ENCODE data around the gene DOCK2. TPM values are rescaled to one million over a fixed set of nuclear protein-coding genes. Genes with fewer than 3 reads are reported as not detected.

DOCK2 gene
- total and polyA plus RNA-seq, 2 of the 8 experiments (the other 6 are each of a cell fraction or from before 2014, with no cell fraction given): 3.9 to 5.7 TPM

- WGBS, 2 experiments (ENCODE audit: extremely low coverage in 1 of 2, insufficient coverage in 1 of 2, insufficient read length in 1 of 2, insufficient replicate concordance in 2 of 2, low coverage in 1 of 2, low lambda C conversion rate in 2 of 2, missing lambda C conversion rate in 1 of 2): 96% methylated on average over 2 of the region's 2 CpGs; no CpG with 5 or more reads in 1 of the 2 experiments
- no peak overlapping the region for H3K14ac ChIP-seq (ENCODE audit: insufficient read length)
- FAIRE-seq (no peak), DNase-seq (ENCODE audit: low read depth in 1 of 2, low spot score in 2 of 2) (no peak)
- H4K8ac ChIP-seq (ENCODE audit: extremely low read depth, insufficient read depth, low read length): no peak overlapping the region
- H3K79me1 ChIP-seq (ENCODE audit: low read depth, low read length): no peaks in the 10 kb centered on the region
- no peak overlapping the region for H2BK120ac ChIP-seq (replicated peaks; ENCODE audit: low read depth, low read length)
- ChIA-PET CTCF (ENCODE audit: partially characterized antibody) (interaction anchor here (0.6 kb wide), 1 partner anchor 17 kb away, joined by 3 read pairs; no protein-coding TSS in a partner anchor), POLR2A (ENCODE audit: partially characterized antibody) (no interaction called here)
- no peak overlapping the region for H3K9ac ChIP-seq (replicated peaks in 1 of 4; ENCODE audit: extremely low read depth in 1 of 4, low read depth in 3 of 4, low read length in 3 of 4)
- no peak overlapping the region for H2BK20ac ChIP-seq (ENCODE audit: low read length)
- H3K36me3 ChIP-seq (ENCODE audit: control insufficient read depth in 2 of 4, insufficient read depth in 4 of 4, low read length in 3 of 4): no peaks in the 10 kb centered on the region; a peak in 1 of 8 replicates
- no peak overlapping the region for H2BK5ac ChIP-seq (ENCODE audit: low read depth, low read length)
- no peak overlapping the region for H4K91ac ChIP-seq (replicated peaks; ENCODE audit: insufficient read length, low read length)
- H3K4me2 ChIP-seq (ENCODE audit: insufficient read depth in 1 of 2, low read depth in 2 of 2, low read length in 2 of 2): no peak overlapping the region
- H3K18ac ChIP-seq (ENCODE audit: extremely low read depth, low read length): no peak overlapping the region
- H3K4me1 ChIP-seq (replicated peaks in 1 of 4; ENCODE audit: control insufficient read depth in 3 of 4, insufficient read depth in 4 of 4, low read length in 3 of 4): peaks cover 0 to 5% (median 3%) of the 10 kb centered on the region in 4 experiments; a peak in 5 of 7 replicates
- TF ChIP-seq CREB1 (IDR thresholded peaks at IDR 0.05): no peak
- TF ChIP-seq TBP (IDR thresholded peaks at IDR 0.05; ENCODE audit: low read depth, low read length): no peak
- no peak for TF ChIP-seq EP300 (IDR thresholded peaks at IDR 0.05; ENCODE audit: borderline replicate concordance in 1 of 2, low read depth in 2 of 2, low read length in 2 of 2)
- TF ChIP-seq TAF7 (optimal IDR thresholded peaks at IDR 0.05; ENCODE audit: borderline replicate concordance, low read depth, low read length): no peak
- no peak for TF ChIP-seq RXRA (IDR thresholded peaks at IDR 0.05; ENCODE audit: insufficient read depth, low read depth, low read length)
- TF ChIP-seq BRCA1 (IDR thresholded peaks at IDR 0.05; ENCODE audit: low read depth, low read length): no peak
- no peak overlapping the region for H3K56ac ChIP-seq (replicated peaks; ENCODE audit: insufficient read length, low read depth, low read length)
- H3K27me3 ChIP-seq (replicated peaks in 1 of 4; ENCODE audit: control insufficient read depth in 3 of 4, extremely low read depth in 1 of 4, insufficient read depth in 3 of 4, low read length in 3 of 4): peaks cover 0 to 2% (median 0%) of the 10 kb centered on the region in 4 experiments; a peak in 1 of 7 replicates
- H2AFZ ChIP-seq (ENCODE audit: low read length): no peak overlapping the region
- H2AK5ac ChIP-seq (ENCODE audit: low read depth, low read length): no peak overlapping the region
- H3K23ac ChIP-seq (ENCODE audit: insufficient read length): no peak overlapping the region
- no peaks in the 10 kb centered on the region for H3K23me2 ChIP-seq (ENCODE audit: low read depth, low read length)
- H4K20me1 ChIP-seq (replicated peaks in 1 of 2; ENCODE audit: control insufficient read depth in 1 of 2, insufficient read depth in 2 of 2, low read length in 2 of 2): no peaks in the 10 kb centered on the region
- H3K9me3 ChIP-seq (ENCODE audit: insufficient read depth in 2 of 2, low read depth in 1 of 2, low read length in 1 of 2): no peaks in the 10 kb centered on the region
- H4K5ac ChIP-seq (ENCODE audit: insufficient read length, low read depth, low read length): no peak overlapping the region
- no peaks in the 10 kb centered on the region for H3K79me2 ChIP-seq (ENCODE audit: control insufficient read depth in 1 of 2, insufficient read depth in 2 of 2, low read length in 2 of 2)
- no peak overlapping the region for H2BK15ac ChIP-seq (ENCODE audit: low read length)
- no peak overlapping the region for H3K4ac ChIP-seq (replicated peaks; ENCODE audit: insufficient read length, low read depth, low read length)
- no peak overlapping the region for H2BK12ac ChIP-seq (ENCODE audit: low read depth, low read length)
- no peak overlapping the region for H3K27ac ChIP-seq (ENCODE audit: low read depth, low read length)
- no peak overlapping the region for H3K4me3 ChIP-seq (ENCODE audit: extremely low read depth in 1 of 4, insufficient read depth in 2 of 4, low read depth in 3 of 4, low read length in 4 of 4)
Measured at GRCh38 chr5:169867347-169867746, 230.3 kb downstream of the DOCK2 start.
